C1 segment of cervical spinal cord (tissue), 14 donors: Measurements from ENCODE around the gene ABCD4.

Experiments
- DNase-seq, 14 donors: peaks; one replicate each; lab custom pipeline; 2025; lab: John Stamatoyannopoulos, UW

Gene ABCD4

GRCh38 chr14:74260525-74261233, 42.1 kb downstream of the ABCD4 start:
- DNase-seq, result no peak

GRCh38 chr14:74259513-74259912, 43.2 kb downstream of the ABCD4 start:
- DNase-seq, result no peak

- DNase-seq, result peak in 1 of 14 donors; percentile 76
Observed at GRCh38 chr14:74258764-74259035, 44.0 kb downstream of the ABCD4 start.

- peak in 2 of 14 donors; percentile 7 to 51 for DNase-seq
Observed at GRCh38 chr14:74257941-74258763, 44.6 kb downstream of the ABCD4 start.

- DNase-seq, result peak in 10 of 14 donors; percentile 21 to 70 (median 46)
Observed at GRCh38 chr14:74257078-74257940, 45.4 kb downstream of the ABCD4 start.

- no peak for DNase-seq
Observed at GRCh38 chr14:74255281-74255680, 47.5 kb downstream of the ABCD4 start.

GRCh38 chr14:74249433-74250375, 53.0 kb downstream of the ABCD4 start:
- DNase-seq, result no peak

GRCh38 chr14:74248017-74248416, 54.7 kb downstream of the ABCD4 start:
- no peak for DNase-seq

- DNase-seq, result no peak
Observed at GRCh38 chr14:74246542-74246941, 56.2 kb downstream of the ABCD4 start.

GRCh38 chr14:74245292-74245691, 57.4 kb downstream of the ABCD4 start:
- DNase-seq, result no peak

- no peak for DNase-seq
Observed at GRCh38 chr14:74244115-74244514, 58.6 kb downstream of the ABCD4 start.

GRCh38 chr14:74243051-74243450, 59.7 kb downstream of the ABCD4 start:
- no peak for DNase-seq

GRCh38 chr14:74242780-74243042, 60.0 kb downstream of the ABCD4 start:
- DNase-seq, result no peak

- DNase-seq, result no peak
Observed at GRCh38 chr14:74242021-74242779, 60.5 kb downstream of the ABCD4 start.

GRCh38 chr14:74241652-74242017, 61.1 kb downstream of the ABCD4 start:
- no peak for DNase-seq

- DNase-seq, result no peak
Observed at GRCh38 chr14:74240794-74241651, 61.7 kb downstream of the ABCD4 start.

GRCh38 chr14:74239848-74240793, 62.6 kb downstream of the ABCD4 start:
- no peak for DNase-seq

GRCh38 chr14:74238974-74239847, 63.5 kb downstream of the ABCD4 start, which contains the start of gene VSX2:
VSX2 (plus strand) TSS chr14:74239449; CDS start chr14:74239562, 113 bp downstream.
- DNase-seq, result no peak
